Effector CD8-positive, alpha-beta T cell (primary cell): ENCODE results near the gene PRKCZ.
A peak's percentile ranks its signal among the peaks of the same experiment; 100 is the strongest.

Source experiments
- DNase-seq: peaks from one replicate; lab custom pipeline; 2025; lab: John Stamatoyannopoulos, UW

The PRKCZ gene

GRCh38 chr1:2194319-2194897 lies 144.2 kb downstream of the PRKCZ start, which contains the start of gene FAAP20:
Gene FAAP20 (minus strand): TSS chr1:2194772. CDS start chr1:2194749, 23 bp downstream.
- peak; percentile 72 for DNase-seq

- peak; percentile 74 for DNase-seq
These were observed 144.9 kb downstream of the PRKCZ start for GRCh38 chr1:2194898-2195673.

- DNase-seq: no peak
These were observed 145.6 kb downstream of the PRKCZ start for GRCh38 chr1:2195785-2196184.

GRCh38 chr1:2196901-2197638 lies 146.9 kb downstream of the PRKCZ start:
- DNase-seq: no peak

GRCh38 chr1:2197707-2198165 lies 147.5 kb downstream of the PRKCZ start:
- DNase-seq: no peak

- no peak for DNase-seq
These were observed 148.4 kb downstream of the PRKCZ start for GRCh38 chr1:2198571-2198970.

GRCh38 chr1:2199042-2199810 lies 149.0 kb downstream of the PRKCZ start:
- DNase-seq: peak; percentile 60

GRCh38 chr1:2200308-2200943 lies 150.2 kb downstream of the PRKCZ start:
- DNase-seq: no peak

- no peak for DNase-seq
These were observed 150.9 kb downstream of the PRKCZ start for GRCh38 chr1:2201062-2201461.

- no peak for DNase-seq
These were observed 151.9 kb downstream of the PRKCZ start for GRCh38 chr1:2202008-2202575.

- DNase-seq: no peak
These were observed 152.8 kb downstream of the PRKCZ start for GRCh38 chr1:2202843-2203601.

GRCh38 chr1:2203671-2204414 lies 153.6 kb downstream of the PRKCZ start:
- DNase-seq: no peak

- peak; percentile 96 for DNase-seq
These were observed 154.4 kb downstream of the PRKCZ start for GRCh38 chr1:2204415-2205190.

GRCh38 chr1:2205191-2205952 lies 155.2 kb downstream of the PRKCZ start:
- DNase-seq: peak; percentile 96

- DNase-seq: no peak
These were observed 156.7 kb downstream of the PRKCZ start for GRCh38 chr1:2206813-2207487.

GRCh38 chr1:2208309-2209239 lies 158.4 kb downstream of the PRKCZ start:
- DNase-seq: no peak
